ENCODE data around the gene GBP2. TPM values are rescaled to one million over a fixed set of nuclear protein-coding genes. Genes with fewer than 3 reads are reported as not detected.

GBP2 gene
- total RNA-seq, 2 experiments from 2014 or later: 237 to 270 TPM

Other genes with a start within 250 kb of the GBP2 start
- gene GTF2B, start 234.5 kb downstream of the GBP2 start, total RNA-seq: 10 to 100 TPM; 38.6 to 43.6 TPM
- gene KYAT3, start 133.5 kb downstream of the GBP2 start, total RNA-seq: 10 to 100 TPM; 31.4 to 36.2 TPM
- 10 to 100 TPM; 20.0 to 22.5 TPM for gene RBMXL1, start 133.5 kb downstream of the GBP2 start, total RNA-seq
- gene GBP3, start 103.2 kb downstream of the GBP2 start, total RNA-seq: 10 to 100 TPM; 39.2 to 39.7 TPM
- gene GBP1, start 60.9 kb downstream of the GBP2 start, total RNA-seq: 100 to 1,000 TPM; 272 to 292 TPM
- not detected for gene GBP7, start 49.9 kb upstream of the GBP2 start, total RNA-seq
- gene GBP4, start 72.8 kb upstream of the GBP2 start, total RNA-seq: 100 to 1,000 TPM; 120 to 129 TPM
- 100 to 1,000 TPM; 370 to 405 TPM for gene GBP5, start 146.7 kb upstream of the GBP2 start, total RNA-seq
- under 1 TPM; 0.27 to 0.31 TPM for gene GBP6, start 237.9 kb upstream of the GBP2 start, total RNA-seq

Measured in activated CD4-positive, alpha-beta T cell treated with anti-CD3 and anti-CD28 coated beads, Interleukin-2, amount 10 ng/mL, durations not matched to agents 7 days and 5 days (primary cell).